Tibial nerve (tissue), 4 donors: ENCODE results near the gene BTG2. TPM values are rescaled to one million over a fixed set of nuclear protein-coding genes. Genes with fewer than 3 reads are reported as not detected.

Source experiments
- DNase-seq, 2 donors: peaks; one replicate each; pipeline ENCODE4 v3.0.0-alpha.2; 2019; ENCODE audit warnings: low spot score in 2 of 2
- H3K27ac ChIP-seq, 4 donors: fragments of 200-600 bp; sonication (generic) in 3 of 4; one replicate each; pipeline ENCODE4 v1.5.1; 2017 to 2019; ENCODE audit warnings: mild to moderate bottlenecking in 1 of 4
- H3K27me3 ChIP-seq, 2 donors: fragments of 200-600 bp; sonication (generic) in 1 of 2; one replicate each; pipeline versions ENCODE4 v1.5.1 to v1.6.0; 2017 to 2019
- H3K36me3 ChIP-seq, 3 donors: fragments of 200-600 bp; sonication (generic); one replicate each; pipeline ENCODE4 v1.5.1; 2018 to 2019
- H3K4me1 ChIP-seq, 4 donors: fragments of 200-600 bp; sonication (generic) in 3 of 4; one replicate each; pipeline ENCODE4 v1.5.1; 2017 to 2019
- H3K4me3 ChIP-seq, 4 donors: fragments of 200-600 bp; sonication (generic) in 3 of 4; one replicate each; pipeline ENCODE4 v1.5.1; 2017 to 2019; ENCODE audit warnings: mild to moderate bottlenecking in 1 of 4, moderate library complexity in 1 of 4
- H3K9me3 ChIP-seq, 4 donors: fragments of 200-600 bp; sonication (generic) in 3 of 4; one replicate each; pipeline ENCODE4 v1.5.1; 2017 to 2019
- CTCF ChIP-seq, 5 experiments: fragments of 200-600 bp in 3 of 5; fragments of 450-650 bp in 2 of 5; sonication (generic) in 3 of 5; IDR thresholded peaks; one replicate each; pipeline ENCODE4 v1.5.1; 2016 to 2019; ENCODE audit warnings: antibody characterized with exemption in 5 of 5, mild to moderate bottlenecking in 3 of 5, moderate library complexity in 2 of 5
- EP300 ChIP-seq, 2 donors: sonication (generic); formaldehyde crosslinking; IDR thresholded peaks; one replicate each; pipeline ENCODE4 v1.6.1; 2017; ENCODE audit warnings: antibody characterized with exemption in 2 of 2, mild to moderate bottlenecking in 1 of 2
- POLR2A ChIP-seq, 2 donors: fragments of 450-650 bp; IDR thresholded peaks; one replicate each; pipeline ENCODE4 v1.6.1; 2017; ENCODE audit warnings: antibody characterized with exemption in 2 of 2, mild to moderate bottlenecking in 2 of 2, moderate library complexity in 2 of 2
- WGBS, 2 donors: methylation state at CpG; one replicate each; pipeline ENCODE4 v1.1.5; 2018; 5-methylcytosine and 5-hydroxymethylcytosine counted together
- total RNA-seq, 4 donors: library from RNA; depleted of rRNA; stranded (reverse); fragments of >200 nt; gene quantifications; one replicate each; pipeline ENCODE4 v1.1.0, GENCODE V29; 2016

BTG2 gene
- total RNA-seq, 4 donors from 2014 or later = 153 to 208 (median 177) TPM

GRCh38 chr1:203320591-203321272 lies 15.4 kb downstream of the BTG2 start:
- no peaks in the 10 kb centered on the region for H3K9me3 ChIP-seq
- 52 to 60% methylated on average over 6 of the region's 6 CpGs for WGBS, 2 donors
- H3K27ac ChIP-seq = peak overlapping the region in 3 of 4 donors; percentile 75 to 96 (median 96)
- no peaks in the 10 kb centered on the region for H3K36me3 ChIP-seq
- DNase-seq = no peak
- H3K27me3 ChIP-seq = no peaks in the 10 kb centered on the region
- peaks cover 0 to 81% (median 69%) of the 10 kb centered on the region in 4 donors for H3K4me1 ChIP-seq
- TF ChIP-seq CTCF (IDR thresholded peaks at IDR 0.05) = no peak
- peak; percentile 55 to 81 for TF ChIP-seq EP300 (IDR thresholded peaks at IDR 0.05)
- H3K4me3 ChIP-seq = no peak overlapping the region

- Histone ChIP-seq H3K4me3 (no peak overlapping the region), H3K27me3 (no peaks in the 10 kb centered on the region), H3K9me3 (no peaks in the 10 kb centered on the region), H3K4me1 (peaks cover 0 to 81% (median 74%) of the 10 kb centered on the region in 4 donors), H3K27ac (peak overlapping the region; percentile 40 to 96 (median 86)), H3K36me3 (no peaks in the 10 kb centered on the region)
- no peak for TF ChIP-seq CTCF (IDR thresholded peaks at IDR 0.05)
- TF ChIP-seq EP300 (IDR thresholded peaks at IDR 0.05) = no peak
- TF ChIP-seq POLR2A (IDR thresholded peaks at IDR 0.05) = no peak
- DNase-seq = no peak
- 87 to 94% methylated on average over 6 of the region's 6 CpGs for WGBS, 2 donors
Measured at GRCh38 chr1:203321273-203322052, 16.1 kb downstream of the BTG2 start.

GRCh38 chr1:203322500-203323179 lies 17.3 kb downstream of the BTG2 start:
- no peaks in the 10 kb centered on the region for H3K9me3 ChIP-seq
- H3K4me1 ChIP-seq = peaks cover 0 to 78% (median 73%) of the 10 kb centered on the region in 4 donors
- no peak overlapping the region for H3K4me3 ChIP-seq
- H3K36me3 ChIP-seq = no peaks in the 10 kb centered on the region
- peak in 1 of 2 donors; percentile 56 for DNase-seq
- H3K27ac ChIP-seq = peak overlapping the region; percentile 28 to 96 (median 96)
- TF ChIP-seq CTCF (IDR thresholded peaks at IDR 0.05) = no peak
- TF ChIP-seq EP300 (IDR thresholded peaks at IDR 0.05) = peak; percentile 58 to 88
- peak in 1 of 2 donors; percentile 33 for TF ChIP-seq POLR2A (IDR thresholded peaks at IDR 0.05)
- H3K27me3 ChIP-seq = no peaks in the 10 kb centered on the region

- no peaks in the 10 kb centered on the region for H3K9me3 ChIP-seq
Measured at GRCh38 chr1:203323587-203323986, 18.3 kb downstream of the BTG2 start.

More at GRCh38 chr1:203323587-203323986, 18.3 kb downstream of the BTG2 start:
- Histone ChIP-seq H3K27me3 (no peaks in the 10 kb centered on the region), H3K36me3 (no peaks in the 10 kb centered on the region), H3K4me1 (peaks cover 0 to 83% (median 73%) of the 10 kb centered on the region in 4 donors), H3K4me3 (no peak overlapping the region), H3K27ac (peak overlapping the region; percentile 50 to 96 (median 96))
- 56 to 69% methylated on average over 3 of the region's 3 CpGs for WGBS, 2 donors
- peak in 1 of 2 donors; percentile 48 for TF ChIP-seq EP300 (IDR thresholded peaks at IDR 0.05)
- TF ChIP-seq CTCF (IDR thresholded peaks at IDR 0.05) = no peak
- no peak for TF ChIP-seq POLR2A (IDR thresholded peaks at IDR 0.05)
- DNase-seq = peak in 1 of 2 donors; percentile 44
